Measurements from ENCODE around the gene TMEM134. TPM values are rescaled to one million over a fixed set of nuclear protein-coding genes. Genes with fewer than 3 reads are reported as not detected.

TMEM134 gene
- polyA plus RNA-seq, 1 donor = 53.4 TPM

DNA sequence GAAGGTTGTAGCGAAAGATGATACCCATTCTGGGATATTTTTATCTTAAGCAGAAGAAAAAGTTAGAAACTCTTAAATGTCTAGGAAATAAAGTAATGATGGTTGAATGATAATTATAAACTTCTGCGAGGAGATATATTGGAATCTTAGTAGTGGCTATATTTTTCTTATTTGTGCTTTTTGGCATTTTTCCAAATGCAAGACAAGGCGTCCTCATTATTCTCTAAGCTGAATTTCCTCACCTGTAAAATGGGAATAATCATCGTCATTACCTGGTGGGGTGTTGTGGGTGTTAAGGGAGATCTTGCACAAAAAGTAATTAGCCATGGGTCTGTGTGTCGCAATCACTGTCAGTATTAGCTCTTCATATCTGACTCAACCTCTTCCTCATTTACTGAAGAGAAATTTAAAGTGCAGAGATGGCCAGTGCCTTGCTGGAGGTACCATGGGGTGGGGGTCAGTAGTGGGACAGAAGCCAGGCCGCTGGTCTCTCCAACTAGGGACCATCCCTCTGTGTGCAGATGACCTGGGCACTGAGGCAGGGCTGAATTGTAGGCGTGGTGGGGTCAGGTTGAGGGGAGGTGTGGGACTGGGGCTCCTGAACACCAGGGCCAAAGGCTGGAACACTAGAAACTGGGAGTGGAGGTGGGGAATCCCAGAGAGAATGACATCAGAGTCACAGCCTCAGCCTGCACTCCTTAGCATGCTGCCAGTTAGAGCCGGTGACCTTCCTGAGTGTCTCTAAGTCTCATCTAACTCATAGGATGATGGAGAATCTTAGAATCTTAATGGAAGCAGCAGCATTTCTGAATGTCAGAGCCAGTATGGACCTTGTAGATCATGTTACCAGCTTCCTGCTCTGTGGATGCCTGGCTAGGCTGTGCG lies 32.0 kb upstream of the TMEM134 start:
- DNase-seq (ENCODE audit: low read depth) = no peak

DNA sequence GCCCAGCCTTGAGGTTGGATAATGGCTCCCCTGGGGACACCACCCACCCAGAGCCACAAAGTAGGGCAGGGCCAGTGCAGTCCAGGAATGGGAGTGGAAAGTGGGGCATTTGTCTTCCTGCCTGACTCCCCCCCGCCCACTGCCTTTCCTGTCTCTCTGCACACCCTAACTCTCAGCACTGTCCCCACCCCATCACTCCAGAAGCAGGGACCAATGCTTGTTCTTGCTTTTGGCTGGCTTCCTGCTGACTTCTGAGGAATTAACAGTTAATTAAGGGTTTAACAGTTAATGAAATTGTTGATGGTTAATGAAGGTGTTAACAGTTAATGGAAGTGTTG lies 31.4 kb upstream of the TMEM134 start:
- DNase-seq (ENCODE audit: low read depth) = no peak

- no peak for DNase-seq (ENCODE audit: low read depth)
Observed at GRCh38 chr11:67499808-67500483, 30.9 kb upstream of the TMEM134 start.

- DNase-seq (ENCODE audit: low read depth) = no peak
Observed at GRCh38 chr11:67498544-67498972, 29.5 kb upstream of the TMEM134 start.

GRCh38 chr11:67497656-67498291 lies 28.7 kb upstream of the TMEM134 start:
- no peak for DNase-seq (ENCODE audit: low read depth)

GRCh38 chr11:67496113-67496512 lies 27.1 kb upstream of the TMEM134 start:
- DNase-seq (ENCODE audit: low read depth) = no peak

- no peak for DNase-seq (ENCODE audit: low read depth)
Observed at GRCh38 chr11:67495234-67496005, 26.4 kb upstream of the TMEM134 start.

DNA sequence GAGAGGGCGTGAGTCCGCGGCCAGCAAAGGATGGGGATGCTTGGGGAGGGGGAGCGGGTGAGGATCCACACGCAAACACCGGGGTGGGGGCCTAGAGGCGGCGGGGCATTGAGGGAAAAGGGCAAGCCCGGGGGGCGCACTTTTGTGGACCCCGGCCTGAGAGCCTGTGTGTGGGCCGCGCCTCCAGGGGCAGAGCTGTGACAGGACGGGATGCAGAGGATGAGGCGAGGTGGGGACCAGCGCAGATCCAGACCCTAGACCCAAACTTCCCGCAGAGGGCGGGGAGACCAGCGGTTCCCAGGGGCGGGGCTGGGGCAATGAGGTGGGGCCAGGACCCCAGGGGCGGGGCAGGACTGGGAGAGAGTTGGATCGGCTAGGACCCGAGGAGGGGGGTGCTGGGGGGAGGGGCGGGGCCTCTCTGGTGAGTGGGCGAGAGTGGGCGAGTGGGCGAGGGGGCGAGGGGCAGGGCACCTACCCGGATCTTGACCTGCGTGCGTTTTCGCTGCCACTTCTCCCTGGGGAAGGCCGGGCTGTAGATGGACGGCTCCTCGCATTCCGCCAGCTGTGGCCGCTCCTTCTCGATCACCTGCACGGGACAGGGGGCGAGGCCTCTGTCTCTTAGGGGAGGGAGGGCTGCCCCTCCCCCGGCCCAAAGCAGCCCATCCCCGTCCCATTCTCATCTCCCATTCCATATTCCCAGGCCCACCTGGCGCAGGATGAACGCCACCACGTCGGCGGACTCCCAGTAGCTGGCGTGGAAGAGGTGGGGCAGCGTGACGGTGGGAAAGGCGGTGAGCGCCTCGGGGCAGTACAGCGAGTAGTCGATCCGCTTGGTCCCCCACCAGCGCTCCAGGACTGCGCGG lies 25.6 kb upstream of the TMEM134 start:
- no peak for DNase-seq (ENCODE audit: low read depth)

DNA sequence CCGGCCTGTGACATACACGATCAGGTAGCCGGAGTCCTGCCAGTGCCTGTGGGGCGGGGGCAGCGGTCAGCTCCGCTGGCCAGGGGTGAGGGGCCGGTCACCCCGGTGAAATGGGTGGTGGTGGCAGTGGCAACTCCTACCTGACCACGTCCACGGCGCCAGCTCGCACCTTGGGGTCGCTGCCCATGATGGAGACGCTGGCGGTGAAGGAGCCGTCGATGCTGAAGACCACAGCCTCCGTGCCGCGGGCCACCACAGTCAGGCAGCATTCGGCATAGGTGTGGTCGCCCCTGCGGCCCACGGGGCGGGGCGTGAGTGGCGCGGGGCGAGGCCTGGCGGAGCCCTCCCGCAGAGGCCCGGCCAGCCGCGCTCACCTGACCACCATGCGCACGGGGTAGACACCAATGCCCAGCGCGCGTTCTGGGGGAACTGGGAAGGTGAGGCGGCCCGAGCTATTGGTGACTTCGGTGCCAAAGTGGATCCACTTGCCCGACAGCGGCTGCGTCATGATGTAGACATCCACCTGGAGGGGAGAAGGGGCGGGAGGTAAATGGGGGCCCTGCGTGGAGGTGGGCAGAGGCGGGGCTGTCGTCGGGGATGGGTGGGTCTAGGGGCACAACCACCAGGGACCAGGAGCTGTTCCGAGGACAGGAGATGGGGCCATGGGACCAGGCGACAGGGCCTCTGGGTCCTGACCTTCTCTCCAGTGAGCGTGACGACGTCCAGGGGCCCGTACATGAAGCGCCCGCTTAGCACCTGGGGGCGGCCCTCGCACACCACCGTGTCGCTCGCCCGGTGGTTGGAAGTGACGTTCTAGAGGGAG lies 24.7 kb upstream of the TMEM134 start:
- DNase-seq (ENCODE audit: low read depth) = no peak

DNA sequence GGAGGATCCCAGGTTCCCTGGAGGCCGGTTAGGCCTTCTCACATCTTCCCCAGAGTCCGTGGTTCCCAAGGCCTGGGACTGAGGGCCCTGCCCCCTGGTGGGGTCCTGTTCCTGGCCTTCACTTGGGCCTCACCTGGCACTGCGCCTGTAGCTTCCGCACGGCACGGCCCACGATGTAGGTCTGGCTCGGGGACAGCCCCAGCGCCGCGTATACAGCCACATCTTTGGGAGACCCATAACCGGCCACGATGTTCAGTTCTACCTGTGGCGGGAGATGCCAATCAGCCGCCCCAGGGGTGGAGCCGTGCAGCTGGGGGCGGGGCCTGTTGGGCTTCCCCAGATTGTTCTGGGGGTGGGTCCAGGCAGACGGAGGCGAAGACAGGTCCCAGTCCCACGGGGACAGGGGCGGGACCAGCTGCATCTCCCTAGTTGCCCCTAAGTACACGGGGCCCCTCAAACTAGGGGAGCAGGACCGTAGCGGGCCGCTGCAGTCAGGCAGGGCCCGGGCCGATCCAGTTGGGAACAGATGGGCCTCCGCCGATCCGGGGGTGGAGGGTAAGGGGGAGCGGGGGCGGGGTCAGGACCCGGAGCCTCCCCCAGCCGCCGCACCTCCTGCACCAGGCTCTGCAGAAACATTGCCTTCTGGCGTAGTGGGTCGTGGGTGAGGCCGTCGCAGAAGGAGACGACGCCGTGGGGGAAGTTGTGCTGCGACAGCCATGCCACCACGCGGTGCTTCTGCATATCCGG lies 23.9 kb upstream of the TMEM134 start:
- no peak for DNase-seq (ENCODE audit: low read depth)

DNA sequence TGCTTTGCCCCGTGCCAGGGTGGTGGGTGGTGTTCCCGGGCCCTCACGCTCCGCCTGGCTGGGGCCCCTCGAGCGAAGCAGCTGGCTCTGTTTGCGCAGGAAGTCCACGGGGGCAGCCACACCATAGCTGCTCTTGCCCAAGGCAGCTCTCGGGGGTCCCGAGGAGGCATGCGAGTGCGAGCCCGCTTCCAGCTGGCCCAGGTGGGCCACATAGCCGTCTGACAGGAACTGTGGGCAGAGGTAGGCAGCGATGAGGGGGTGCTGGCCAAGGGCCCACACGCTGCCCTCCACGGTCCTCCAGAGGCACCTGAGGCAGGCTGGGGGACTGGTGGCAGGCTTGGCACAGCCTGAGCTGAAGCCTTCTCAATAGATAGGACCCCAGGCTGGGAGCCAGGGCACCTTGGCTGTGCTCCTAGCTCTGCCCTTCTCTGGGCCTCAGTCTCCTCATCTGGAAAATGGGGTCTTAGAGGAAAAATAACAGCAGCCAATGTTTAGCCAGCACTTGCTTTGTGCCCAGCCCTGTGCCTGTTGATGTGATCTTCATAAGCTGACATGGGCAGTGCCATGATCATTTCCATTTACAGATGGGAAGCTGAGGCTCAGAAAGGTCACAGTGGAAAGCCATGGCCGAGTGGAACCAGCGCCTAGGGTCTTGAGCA lies 23.1 kb upstream of the TMEM134 start:
- no peak for DNase-seq (ENCODE audit: low read depth)

DNA sequence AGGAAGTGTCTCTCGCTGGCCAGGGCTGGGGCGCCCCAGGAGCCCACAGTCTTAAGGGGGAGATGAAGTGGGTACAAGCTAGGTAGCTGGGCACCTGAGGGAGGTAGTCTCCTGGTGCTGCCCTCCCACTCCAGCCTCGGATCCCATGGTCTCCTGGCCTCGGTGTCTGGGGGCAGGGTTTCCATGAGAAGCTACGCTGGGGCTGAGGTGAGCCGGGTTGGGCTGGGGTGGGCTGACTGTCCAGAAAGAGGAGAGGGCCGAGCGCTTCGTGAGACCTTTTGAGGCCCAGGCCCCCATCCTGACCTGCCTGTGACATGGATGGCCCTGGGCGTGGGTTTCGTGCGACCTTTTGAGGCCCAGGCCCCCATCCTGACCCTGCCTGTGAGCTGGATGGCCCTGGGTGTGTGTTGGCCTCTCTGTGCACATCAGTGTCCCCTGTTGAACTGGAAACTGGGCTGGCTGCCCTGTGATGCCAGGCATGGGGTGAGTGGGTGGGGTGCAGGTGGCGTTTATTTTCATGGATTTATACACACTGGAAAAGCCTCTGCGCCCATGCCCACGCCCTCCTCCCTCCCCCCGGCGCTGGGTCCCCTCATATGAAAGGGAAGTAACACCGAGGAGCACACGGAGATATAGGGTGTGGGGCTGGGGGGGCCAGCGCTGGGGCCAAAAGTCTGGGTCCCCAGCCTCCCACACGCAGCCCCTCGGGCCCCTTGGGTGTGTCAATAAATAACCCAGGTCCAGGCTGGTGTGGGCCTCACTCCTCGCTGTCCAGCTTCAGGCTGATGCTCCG lies 22.4 kb upstream of the TMEM134 start:
- no peak for DNase-seq (ENCODE audit: low read depth)

DNA sequence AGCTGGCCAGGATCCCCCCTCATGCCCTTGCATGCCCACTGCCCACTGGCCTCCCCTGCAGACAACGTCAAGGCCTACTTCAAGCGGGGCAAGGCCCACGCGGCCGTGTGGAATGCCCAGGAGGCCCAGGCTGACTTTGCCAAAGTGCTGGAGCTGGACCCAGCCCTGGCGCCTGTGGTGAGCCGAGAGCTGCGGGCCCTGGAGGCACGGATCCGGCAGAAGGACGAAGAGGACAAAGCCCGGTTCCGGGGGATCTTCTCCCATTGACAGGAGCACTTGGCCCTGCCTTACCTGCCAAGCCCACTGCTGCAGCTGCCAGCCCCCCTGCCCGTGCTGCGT lies 21.6 kb upstream of the TMEM134 start:
- no peak for DNase-seq (ENCODE audit: low read depth)

DNA sequence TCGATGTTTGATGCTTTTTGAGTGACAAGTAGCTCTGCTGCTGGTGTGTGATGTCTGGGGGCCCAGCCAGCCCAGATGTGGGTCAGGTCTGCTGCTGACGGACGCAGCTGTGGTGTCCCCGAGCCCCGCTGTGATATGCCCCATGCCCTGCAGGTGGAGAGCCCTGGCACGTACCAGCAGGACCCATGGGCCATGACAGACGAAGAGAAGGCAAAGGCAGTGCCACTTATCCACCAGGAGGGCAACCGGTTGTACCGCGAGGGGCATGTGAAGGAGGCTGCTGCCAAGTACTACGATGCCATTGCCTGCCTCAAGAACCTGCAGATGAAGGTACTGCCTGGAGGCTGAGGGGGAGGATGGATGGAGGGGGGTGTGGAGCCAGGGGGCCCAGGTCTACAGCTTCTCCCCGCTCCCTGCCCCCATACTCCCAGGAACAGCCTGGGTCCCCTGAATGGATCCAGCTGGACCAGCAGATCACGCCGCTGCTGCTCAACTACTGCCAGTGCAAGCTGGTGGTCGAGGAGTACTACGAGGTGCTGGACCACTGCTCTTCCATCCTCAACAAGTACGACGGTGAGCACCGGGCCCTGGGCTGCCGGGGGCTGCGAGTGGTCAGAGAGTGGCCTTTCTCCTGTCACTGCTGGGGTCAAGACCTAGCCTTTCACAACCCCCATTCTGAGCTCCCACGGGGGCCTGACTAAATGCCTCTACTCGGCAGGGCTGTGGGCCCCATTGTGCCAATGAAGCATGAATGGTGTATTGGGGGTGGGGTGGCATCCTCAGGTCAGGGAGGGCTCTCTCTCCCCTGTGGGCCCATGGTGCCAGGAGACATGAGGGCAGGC lies 21.1 kb upstream of the TMEM134 start:
- no peak for DNase-seq (ENCODE audit: low read depth)

DNA sequence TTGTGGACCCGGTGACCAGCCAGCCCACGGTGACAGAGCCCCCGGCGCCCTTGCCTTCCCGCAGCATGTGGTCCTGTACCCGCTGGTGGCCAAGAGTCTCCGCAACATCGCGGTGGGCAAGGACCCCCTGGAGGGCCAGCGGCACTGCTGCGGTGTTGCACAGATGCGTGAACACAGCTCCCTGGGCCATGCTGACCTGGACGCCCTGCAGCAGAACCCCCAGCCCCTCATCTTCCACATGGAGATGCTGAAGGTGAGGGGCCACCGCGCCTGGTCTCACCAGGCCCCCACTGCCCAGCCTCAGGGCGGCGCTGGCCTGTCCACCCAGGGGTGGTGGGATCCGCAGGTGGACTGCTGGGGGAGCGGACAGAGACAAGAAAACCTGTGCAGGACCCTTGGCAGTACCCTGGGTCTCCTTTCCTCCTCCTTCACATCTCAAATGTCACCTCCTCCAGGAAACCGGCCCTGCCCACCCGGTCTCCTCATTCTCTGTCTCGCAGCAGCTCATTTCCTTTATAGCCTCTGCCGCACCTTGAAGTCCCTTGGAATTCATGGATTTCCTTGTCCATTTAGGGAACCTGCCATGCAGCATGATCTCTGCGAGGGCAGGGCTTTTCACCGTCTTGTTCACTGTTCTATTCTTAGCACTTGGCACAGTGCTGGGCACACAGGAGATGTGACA lies 20.3 kb upstream of the TMEM134 start:
- no peak for DNase-seq (ENCODE audit: low read depth)

DNA sequence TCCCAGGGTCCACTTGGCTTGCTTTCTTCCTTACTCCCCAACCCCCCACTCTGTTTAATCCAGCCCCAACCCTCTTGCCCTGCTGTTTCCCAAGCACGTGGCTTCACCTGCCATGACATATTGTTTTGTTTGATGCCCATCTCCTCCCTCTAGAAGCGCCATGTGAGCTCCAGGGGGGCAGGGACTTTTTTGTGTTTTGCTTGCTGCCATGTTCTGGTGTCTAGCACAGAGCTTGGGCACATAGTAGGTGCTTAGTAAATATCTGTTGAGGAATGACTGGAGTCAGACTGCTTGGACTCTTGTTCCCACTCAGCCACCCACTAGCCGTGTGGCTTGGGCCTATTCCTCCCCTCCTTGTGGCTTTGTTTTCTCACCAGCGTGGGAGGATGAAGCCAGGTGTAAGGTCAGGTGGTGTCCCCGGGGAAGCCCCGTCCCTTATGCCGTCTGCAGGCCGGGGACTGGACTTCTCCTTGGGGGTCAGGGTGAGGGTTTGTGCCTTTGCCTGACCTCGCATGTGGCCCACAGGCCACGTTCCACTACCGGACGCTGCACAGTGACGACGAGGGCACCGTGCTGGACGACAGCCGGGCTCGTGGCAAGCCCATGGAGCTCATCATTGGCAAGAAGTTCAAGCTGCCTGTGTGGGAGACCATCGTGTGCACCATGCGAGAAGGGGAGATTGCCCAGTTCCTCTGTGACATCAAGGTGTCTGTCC lies 17.6 kb upstream of the TMEM134 start:
- DNase-seq (ENCODE audit: low read depth) = no peak

Data from forelimb muscle (tissue), 1 donor.